Activated naive CD8-positive, alpha-beta T cell treated with anti-CD3 and anti-CD28 coated beads, Interleukin-2, amount 50 U/mL, for 16 hours (primary cell): Measurements from ENCODE around the gene TCEA2.

Experiments
- DNase-seq: peaks from one replicate; pipeline ENCODE4 v3.0.0-alpha.2; 2020; ENCODE audit warnings: low read depth, low spot score

Gene TCEA2

GRCh38 chr20:64064145-64064698 lies 1.2 kb downstream of the TCEA2 start:
- DNase-seq = no peak

GRCh38 chr20:64065062-64065973 lies 2.3 kb downstream of the TCEA2 start:
- no peak for DNase-seq

GRCh38 chr20:64065974-64066343 lies 3.0 kb downstream of the TCEA2 start:
- no peak for DNase-seq

DNA sequence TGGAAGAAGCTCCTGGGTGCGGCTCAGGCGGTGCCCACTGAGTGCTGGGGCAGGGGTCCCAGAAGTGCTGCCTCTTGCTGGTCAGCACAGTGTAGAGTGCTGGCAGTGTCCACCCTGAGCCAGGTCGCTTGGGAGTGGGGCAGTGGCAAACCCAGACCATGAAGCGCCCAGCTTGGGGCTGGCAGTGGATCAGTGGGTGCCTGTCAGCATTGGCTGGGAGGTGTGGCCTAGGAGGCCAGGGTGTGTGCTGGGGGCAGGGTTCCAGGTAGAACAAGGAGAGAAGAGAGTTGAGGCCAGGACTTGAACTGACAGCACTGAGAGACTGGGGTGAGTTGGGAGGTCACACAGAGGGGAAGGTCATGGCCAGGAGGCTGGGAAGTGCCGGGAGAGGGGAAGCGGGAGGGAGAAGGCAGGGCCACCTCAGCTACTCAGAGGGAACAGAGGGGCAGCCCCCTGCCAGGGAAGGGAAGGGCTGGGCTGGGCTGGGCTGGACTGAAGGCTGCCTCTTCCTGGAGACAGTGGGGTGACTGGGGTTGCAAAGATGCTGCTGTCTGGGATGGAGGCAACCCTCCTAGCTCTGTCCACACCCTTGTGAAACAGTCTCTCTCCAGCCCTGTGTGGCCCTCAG lies 4.1 kb downstream of the TCEA2 start:
- no peak for DNase-seq

GRCh38 chr20:64067733-64068307 lies 4.8 kb downstream of the TCEA2 start:
- no peak for DNase-seq

- DNase-seq = no peak
Measured at GRCh38 chr20:64068386-64069208, 5.6 kb downstream of the TCEA2 start.

- no peak for DNase-seq
Measured at GRCh38 chr20:64069209-64069613, 6.2 kb downstream of the TCEA2 start.

DNA sequence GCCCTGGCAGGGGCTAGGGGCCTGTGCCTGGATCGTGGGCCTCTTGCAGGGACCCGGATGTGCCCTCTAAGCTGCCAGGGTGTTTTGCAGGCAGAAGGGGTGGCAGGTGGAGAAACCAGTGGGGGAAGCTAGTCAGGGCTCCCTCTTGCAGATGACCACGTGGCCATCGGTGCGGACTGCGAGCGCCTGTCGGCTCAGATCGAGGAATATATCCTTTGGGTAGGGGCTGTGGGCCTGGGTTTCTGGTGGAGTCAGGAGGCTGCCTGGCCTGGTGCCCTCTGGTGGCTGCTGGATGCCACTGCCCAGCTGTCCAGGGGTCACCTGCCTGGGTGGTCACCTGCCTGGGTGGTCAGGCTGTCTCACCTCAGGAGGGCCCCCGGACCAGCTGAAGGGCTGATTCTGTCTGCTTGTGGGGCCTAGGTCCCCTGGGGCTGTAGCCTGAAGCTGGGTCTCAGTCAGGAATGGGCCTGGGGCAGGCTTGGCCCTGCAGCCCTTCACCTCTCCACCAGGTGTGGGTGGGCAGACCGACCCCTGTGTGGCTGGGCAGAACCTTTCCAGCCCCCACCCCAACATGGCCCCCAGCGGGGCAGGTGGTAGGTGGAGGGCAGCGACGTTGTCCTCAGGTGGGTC lies 6.7 kb downstream of the TCEA2 start:
- no peak for DNase-seq

DNA sequence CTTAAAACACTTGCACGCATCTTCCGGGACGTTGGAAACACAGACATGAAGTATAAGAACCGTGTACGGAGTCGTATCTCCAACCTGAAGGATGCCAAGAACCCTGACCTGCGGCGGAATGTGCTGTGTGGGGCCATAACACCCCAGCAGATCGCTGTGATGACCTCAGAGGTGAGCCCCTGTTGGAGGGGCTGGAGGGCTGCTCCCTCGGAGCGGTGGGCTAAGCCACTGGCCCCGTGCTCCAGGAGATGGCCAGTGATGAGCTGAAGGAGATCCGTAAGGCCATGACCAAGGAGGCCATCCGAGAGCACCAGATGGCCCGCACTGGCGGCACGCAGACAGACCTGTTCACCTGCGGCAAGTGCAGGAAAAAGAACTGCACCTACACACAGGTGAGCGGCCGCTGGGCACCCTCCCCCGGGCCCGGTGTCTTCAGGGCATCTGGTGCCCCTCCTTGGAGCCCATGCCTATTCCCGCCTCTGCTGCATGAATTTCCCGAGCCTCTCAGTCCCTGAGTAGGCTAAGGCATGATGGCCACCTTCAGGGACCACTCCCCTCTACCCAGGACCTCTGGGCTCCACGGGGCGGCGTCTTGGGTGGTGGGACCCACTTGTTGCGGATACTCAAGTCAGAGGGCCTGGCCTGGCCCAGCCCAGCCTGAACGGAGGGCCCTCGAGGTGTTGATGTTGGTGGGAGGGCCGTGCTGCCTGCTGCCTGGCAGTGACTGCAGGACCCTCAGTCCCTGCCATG lies 7.4 kb downstream of the TCEA2 start:
- no peak for DNase-seq

- DNase-seq = no peak
Measured at GRCh38 chr20:64071341-64072332, 8.6 kb downstream of the TCEA2 start.

DNA sequence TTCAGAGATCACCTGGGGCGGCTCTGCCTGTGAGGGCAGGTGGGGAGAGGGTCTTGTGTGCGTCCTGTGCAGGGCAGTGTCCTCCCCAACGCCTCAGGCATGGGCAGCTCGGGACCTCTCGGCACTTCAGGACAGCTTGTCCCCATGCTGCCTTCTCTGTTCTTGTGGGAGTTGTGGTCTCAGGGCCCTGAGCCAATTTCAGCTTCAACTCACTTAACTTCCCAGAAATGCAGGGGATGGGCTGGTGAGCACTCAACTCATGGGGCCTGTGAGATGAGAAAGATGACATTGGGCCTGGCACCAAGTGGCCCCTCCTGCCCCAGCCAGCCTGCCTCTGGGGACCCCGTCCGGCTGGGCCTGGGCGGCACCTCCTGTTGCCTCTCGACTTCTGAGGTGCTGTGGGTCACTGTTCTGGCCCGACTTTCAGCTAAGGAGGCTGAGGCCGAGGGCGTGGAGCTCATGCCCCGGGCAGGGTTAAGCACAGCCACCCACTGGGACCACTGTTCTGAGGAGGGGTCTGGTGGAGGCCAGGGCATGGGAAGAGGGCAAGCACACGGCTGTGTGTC lies 9.6 kb downstream of the TCEA2 start:
- no peak for DNase-seq

DNA sequence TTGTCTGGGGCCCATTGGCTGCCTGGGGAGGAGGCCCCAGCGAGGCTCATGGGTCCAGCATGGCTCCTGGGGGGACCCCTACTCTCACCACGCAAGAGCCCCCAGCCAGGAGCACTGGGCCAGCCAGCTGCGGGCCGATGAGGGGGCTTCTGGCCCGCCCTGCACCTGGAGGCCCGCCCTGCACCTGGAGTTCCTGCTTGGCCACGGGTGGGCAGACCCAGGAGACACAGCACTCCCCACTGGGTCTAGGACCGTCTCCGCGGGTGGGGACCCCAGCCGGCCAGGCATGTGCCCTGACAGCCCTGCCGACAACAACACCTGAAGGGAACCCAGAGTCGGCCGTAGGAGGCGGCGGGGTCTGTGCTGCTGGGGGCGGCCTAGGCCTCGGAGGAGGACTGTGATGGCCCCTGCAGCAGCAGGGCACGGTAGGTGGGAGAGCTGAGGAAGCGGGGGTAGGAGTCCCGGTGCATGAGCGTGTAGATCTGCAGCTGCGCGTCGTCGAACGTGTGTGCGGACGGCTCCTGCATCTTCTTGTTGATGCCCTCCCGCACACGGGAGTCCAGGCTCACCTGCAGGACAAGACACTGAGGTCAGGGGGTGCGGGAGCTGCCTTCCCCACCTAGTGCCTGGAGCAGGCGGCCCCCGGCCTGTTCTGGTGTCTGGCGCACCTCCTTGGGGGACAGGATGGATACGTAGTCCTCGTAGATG lies 10.6 kb downstream of the TCEA2 start:
- no peak for DNase-seq

DNA sequence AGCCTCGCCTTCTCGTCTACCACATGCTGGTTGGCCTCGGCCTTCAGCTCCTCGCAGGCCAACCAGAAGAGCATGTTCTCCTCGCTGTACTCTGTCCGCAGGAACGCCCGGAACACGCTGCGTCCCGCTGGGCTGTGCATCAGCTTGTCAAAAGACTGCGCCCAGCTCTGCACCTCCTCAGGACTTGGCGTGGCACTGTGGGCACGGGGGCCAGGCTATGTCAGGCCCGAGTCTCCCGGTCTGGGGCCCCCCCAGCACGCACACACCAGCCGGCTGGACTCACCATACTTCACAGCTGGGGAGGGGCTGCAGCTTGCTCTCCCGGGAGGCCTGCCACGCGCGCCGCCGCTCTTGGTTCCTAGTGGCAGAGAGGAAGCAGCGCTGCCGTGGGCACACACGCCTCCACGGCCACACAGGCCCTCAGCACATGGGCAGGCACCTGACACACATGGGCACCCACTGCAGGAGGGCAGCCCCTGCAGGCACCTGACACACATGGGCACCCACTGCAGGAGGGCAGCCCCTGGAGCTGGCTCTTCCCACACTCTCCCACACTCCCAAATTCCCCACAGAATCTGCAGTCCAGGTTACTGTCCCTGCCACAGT lies 11.3 kb downstream of the TCEA2 start:
- no peak for DNase-seq

GRCh38 chr20:64074963-64075362 lies 12.0 kb downstream of the TCEA2 start:
- DNase-seq = no peak

DNA sequence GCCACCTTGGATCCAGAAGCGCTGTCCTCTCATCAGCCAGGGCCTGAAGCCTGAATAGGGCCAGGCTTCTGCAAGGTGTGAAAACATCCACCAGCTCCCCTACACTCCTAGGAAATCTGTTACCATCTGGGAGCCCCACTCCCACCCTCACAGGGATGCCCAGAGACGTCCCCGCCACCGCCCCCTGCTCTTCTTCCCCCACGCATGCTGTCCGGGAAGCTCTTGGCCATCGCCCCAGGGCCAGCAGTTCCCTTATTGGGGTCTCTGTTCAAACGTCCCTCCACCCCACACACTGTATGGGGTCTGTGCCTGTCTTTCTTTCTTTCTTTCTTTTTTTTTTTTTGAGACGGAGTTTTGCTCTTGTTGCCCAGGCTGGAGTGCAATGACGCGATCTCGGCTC lies 12.6 kb downstream of the TCEA2 start:
- DNase-seq = no peak

DNA sequence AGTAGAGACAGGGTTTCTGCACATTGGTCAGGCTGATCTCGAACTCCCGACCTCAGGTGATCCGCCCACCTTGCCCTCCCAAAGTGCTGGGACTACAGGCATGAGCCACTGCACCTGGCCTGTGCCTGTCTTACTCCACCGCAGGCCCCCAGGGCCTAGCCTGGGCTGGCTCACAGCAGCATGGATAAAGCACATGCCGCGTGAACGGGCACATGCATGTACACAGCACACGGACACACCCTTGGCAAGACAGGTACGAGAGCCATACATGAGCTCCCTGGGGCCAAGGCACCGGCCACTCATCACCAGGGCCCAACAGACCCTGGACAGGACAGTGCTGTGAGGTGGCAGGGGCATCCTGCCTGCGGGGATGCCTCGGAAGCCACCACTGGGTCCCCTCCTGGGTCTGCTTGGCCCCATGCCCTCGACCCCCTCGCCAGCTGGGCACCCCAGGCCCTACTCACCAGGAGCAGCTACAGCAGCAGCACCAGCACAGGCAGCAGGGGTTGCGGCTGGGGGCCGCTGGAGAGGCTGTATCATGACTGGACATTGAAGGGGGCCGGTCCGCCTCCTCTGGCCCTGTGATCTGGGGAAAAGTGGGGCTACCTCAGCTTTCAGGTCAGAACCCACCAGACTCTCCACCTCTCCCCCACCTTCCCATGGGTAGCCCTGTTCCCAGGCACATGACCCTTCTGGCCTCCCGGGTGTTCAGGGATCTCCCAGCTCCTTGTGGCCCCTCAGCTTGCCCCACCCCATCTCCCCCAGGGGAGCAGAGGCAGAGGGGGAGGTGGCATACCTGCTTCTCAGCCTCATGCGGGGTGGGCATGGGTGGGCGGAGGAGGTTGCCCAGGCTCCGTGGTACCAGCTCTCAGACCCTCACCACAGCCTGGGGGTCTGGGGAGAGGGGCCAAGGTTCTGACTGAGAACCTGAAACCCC lies 13.3 kb downstream of the TCEA2 start:
- no peak for DNase-seq

GRCh38 chr20:64077094-64077493 lies 14.1 kb downstream of the TCEA2 start:
- no peak for DNase-seq
